Spleen (tissue), 11 donors: ENCODE measurements around the gene GABBR2. TPM values are rescaled to one million over a fixed set of nuclear protein-coding genes. Genes with fewer than 3 reads are reported as not detected.

Experiments
- DNase-seq: peaks from one replicate; pipeline ENCODE4 v3.0.0-alpha.2; 2020
- H3K27ac ChIP-seq, 8 donors: fragments of 200-600 bp; sonication (generic) in 7 of 8; 1 replicate in 4 of 8; 2 replicates in 4 of 8; pipeline versions ENCODE4 v1.5.0 to v1.8.0; 2016 to 2021; ENCODE audit warnings: inconsistent platforms in 4 of 8, mild to moderate bottlenecking in 4 of 8, moderate library complexity in 1 of 8
- H3K27me3 ChIP-seq, 7 donors: fragments of 200-600 bp; sonication (generic) in 6 of 7; replicated peaks in 1 of 7; 1 replicate in 4 of 7; 2 replicates in 3 of 7; pipeline versions ENCODE4 v1.5.0 to v1.8.0; 2016 to 2021; ENCODE audit warnings: inconsistent platforms in 3 of 7, mild to moderate bottlenecking in 1 of 7
- H3K36me3 ChIP-seq, 6 donors: fragments of 200-600 bp; sonication (generic) in 5 of 6; 1 replicate in 4 of 6; 2 replicates in 2 of 6; pipeline versions ENCODE4 v1.5.0 to v1.8.0; 2016 to 2021; ENCODE audit warnings: inconsistent platforms in 2 of 6
- H3K4me1 ChIP-seq, 6 donors: fragments of 200-600 bp; sonication (generic) in 5 of 6; 1 replicate in 3 of 6; 2 replicates in 3 of 6; pipeline versions ENCODE4 v1.5.0 to v1.8.0; 2016 to 2021; ENCODE audit warnings: inconsistent platforms in 3 of 6
- H3K4me3 ChIP-seq, 8 donors: fragments of 200-600 bp; sonication (generic) in 7 of 8; 1 replicate in 4 of 8; 2 replicates in 4 of 8; pipeline versions ENCODE4 v1.5.0 to v1.8.0; 2016 to 2021; ENCODE audit warnings: inconsistent platforms in 4 of 8, mild to moderate bottlenecking in 4 of 8, moderate library complexity in 2 of 8
- H3K9me3 ChIP-seq, 8 donors: fragments of 200-600 bp; sonication (generic) in 7 of 8; 1 replicate in 4 of 8; 2 replicates in 4 of 8; pipeline versions ENCODE4 v1.5.0 to v1.8.0; 2016 to 2021; ENCODE audit warnings: inconsistent platforms in 4 of 8
- POLR2A ChIP-seq, 3 donors: fragments of 450-650 bp; IDR thresholded peaks; one replicate each; pipeline ENCODE4 v1.5.1; 2017; ENCODE audit warnings: antibody characterized with exemption in 3 of 3, mild to moderate bottlenecking in 1 of 3
- POLR2AphosphoS5 ChIP-seq, 3 donors: sonication (generic); formaldehyde crosslinking; IDR thresholded peaks; one replicate each; pipeline ENCODE4 v1.5.1; 2017; ENCODE audit warnings: antibody characterized with exemption in 3 of 3
- WGBS, 5 donors: extraction: QIAGEN DNeasy Blood & Tissue Kit in 3 of 5; methylation state at CpG; one replicate each; pipeline versions ENCODE4 v1.1.5 to v1.1.7; 2013 to 2018; 5-methylcytosine and 5-hydroxymethylcytosine counted together
- intact Hi-C: fragments of 100-400 bp; cut with DNase I; formaldehyde crosslinking; loops from one replicate; pipeline ENCODE4 v1.15.0; 2023; ENCODE audit warnings: low total_unique reads
- polyA plus RNA-seq, 3 donors: library from polyadenylated mRNA; stranded (reverse); fragments of 200-250 nt; gene quantifications; one replicate each; pipeline ENCODE4 v1.2.1, GENCODE V29; 2013
- total RNA-seq, 7 donors: library from RNA; depleted of rRNA in 3 of 7; stranded (reverse); fragments of >200 nt in 3 of 7; fragmentation: NEBNext Ultra II Directional in 4 of 7; extraction: Animal tissue kit (Norgen Biotek cat#: 25700) in 4 of 7; gene quantifications; one replicate each; pipeline versions ENCODE4 v1.1.0 to v1.2.1, GENCODE V29; 2016 to 2021
- TF ChIP-seq, protein P1 (sequence below), 11 experiments: fragments of 200-600 bp in 7 of 11; fragments of 450-650 bp in 4 of 11; sonication (generic) in 4 of 11; IDR thresholded peaks in 8 of 11; conservative IDR thresholded peaks in 3 of 11; 1 replicate in 7 of 11; 2 replicates in 4 of 11; pipeline versions ENCODE4 v1.4.0 to v1.8.0; 2016 to 2021; ENCODE audit warnings: antibody characterized with exemption in 11 of 11, inconsistent platforms in 4 of 11, mild to moderate bottlenecking in 1 of 11
- donor health status: healthy with polysubstance abuse.
- donor health status: DM: no; HTN: no; CAD: no; lungs with moderate emphysema.
- donor health status: DM: no; HTN: no; CAD: no.
- donor health status: Bipolar disorder and iron deficiency.
- donor health status: healthy.
- donor health status: DM: no; HTN: no; CAD: no.
- donor health status: DM: yes; HTN: yes; CAD: no.

Gene GABBR2
- total and polyA plus RNA-seq, 10 donors = 0.03 to 0.32 (median 0.07) TPM; not detected in 7

DNA sequence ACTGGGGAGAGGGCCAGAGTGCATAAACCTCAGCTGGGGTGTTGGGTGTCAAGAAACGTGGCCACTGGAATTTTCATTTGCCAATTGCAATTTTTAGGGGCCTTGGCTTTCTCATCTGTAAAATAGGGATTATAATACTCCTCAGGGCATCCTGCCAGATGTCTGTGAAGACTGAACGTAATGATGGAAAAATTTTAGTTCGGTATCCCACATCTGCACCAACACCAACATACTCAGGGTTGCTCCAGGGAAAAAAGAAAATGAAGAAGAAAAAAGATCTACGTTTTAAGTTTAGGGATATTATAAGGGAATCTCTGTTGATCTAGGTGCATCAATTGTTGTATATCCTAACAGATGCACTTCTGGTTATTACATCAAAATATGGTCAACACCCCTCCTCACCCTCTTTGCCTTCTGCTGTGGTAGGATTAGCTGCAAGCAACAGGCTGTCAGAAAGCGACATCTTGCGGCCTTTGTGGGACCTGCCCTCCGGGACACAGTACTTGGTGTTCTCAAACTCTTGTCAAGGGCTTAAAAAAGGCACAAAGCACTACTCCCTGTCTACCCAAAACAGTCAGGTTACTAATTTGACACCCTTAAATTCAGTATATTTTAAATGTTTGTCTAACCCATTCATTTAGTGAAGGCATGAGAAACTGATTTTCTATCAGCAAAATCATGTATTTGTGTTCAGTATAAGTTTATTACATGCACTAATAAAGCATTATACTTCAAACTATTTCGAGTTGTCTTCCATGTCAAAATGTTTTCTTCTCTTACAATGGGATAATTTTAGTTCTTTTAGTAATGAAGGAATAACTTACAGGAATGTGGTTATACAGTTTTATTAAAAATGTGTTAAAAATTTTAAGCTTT, 445.0 kb downstream of the GABBR2 start:
- TF ChIP-seq, protein P1, sequence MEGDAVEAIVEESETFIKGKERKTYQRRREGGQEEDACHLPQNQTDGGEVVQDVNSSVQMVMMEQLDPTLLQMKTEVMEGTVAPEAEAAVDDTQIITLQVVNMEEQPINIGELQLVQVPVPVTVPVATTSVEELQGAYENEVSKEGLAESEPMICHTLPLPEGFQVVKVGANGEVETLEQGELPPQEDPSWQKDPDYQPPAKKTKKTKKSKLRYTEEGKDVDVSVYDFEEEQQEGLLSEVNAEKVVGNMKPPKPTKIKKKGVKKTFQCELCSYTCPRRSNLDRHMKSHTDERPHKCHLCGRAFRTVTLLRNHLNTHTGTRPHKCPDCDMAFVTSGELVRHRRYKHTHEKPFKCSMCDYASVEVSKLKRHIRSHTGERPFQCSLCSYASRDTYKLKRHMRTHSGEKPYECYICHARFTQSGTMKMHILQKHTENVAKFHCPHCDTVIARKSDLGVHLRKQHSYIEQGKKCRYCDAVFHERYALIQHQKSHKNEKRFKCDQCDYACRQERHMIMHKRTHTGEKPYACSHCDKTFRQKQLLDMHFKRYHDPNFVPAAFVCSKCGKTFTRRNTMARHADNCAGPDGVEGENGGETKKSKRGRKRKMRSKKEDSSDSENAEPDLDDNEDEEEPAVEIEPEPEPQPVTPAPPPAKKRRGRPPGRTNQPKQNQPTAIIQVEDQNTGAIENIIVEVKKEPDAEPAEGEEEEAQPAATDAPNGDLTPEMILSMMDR (IDR thresholded peaks at IDR 0.05 in 8 of 11, conservative IDR thresholded peaks at IDR 0.05 in 3 of 11) = peak; percentile 66 to 94 (median 89)
- no peak for TF ChIP-seq POLR2A (IDR thresholded peaks at IDR 0.05)
- peak in 1 of 3 donors; percentile 42 for TF ChIP-seq POLR2AphosphoS5 (IDR thresholded peaks at IDR 0.05)
- intact Hi-C loops = loop anchor here (5.0 to 10.0 kb wide), 3 partner anchors 191 to 559 kb away; partner anchors contain the start of gene TRMO
- Histone ChIP-seq H3K9me3 (no peaks in the 10 kb centered on the region), H3K4me3 (no peak overlapping the region), H3K36me3 (no peaks in the 10 kb centered on the region), H3K27ac (no peak overlapping the region), H3K27me3 (no peaks in the 10 kb centered on the region), H3K4me1 (no peaks in the 10 kb centered on the region)
- 39 to 46% (median 40%) methylated on average over 8 of the region's 8 CpGs for WGBS, 5 donors
- DNase-seq = peak; percentile 94

DNA sequence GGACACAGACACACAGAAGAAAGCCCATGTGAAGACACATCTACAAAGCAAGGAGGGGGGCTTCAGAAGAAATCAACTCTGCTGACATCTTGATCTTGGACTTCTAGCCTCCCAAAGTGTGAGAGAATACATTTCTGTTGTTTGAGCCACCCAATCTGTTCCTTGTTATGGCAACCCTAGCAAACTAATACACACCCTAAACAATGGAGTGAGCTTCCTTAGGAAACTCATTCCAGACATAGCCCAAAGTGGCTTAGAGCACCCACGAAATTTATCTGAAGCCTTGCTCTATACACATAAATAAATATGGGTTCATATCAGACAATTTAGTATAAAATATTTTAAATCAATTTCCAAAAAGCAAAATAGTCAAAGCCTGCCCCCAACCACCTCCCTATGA, 445.7 kb downstream of the GABBR2 start:
- Histone ChIP-seq H3K27ac (no peak overlapping the region), H3K9me3 (no peaks in the 10 kb centered on the region), H3K36me3 (no peaks in the 10 kb centered on the region), H3K27me3 (no peaks in the 10 kb centered on the region), H3K4me3 (no peak overlapping the region), H3K4me1 (no peaks in the 10 kb centered on the region)
- TF ChIP-seq POLR2A (IDR thresholded peaks at IDR 0.05) (no peak), POLR2AphosphoS5 (IDR thresholded peaks at IDR 0.05) (no peak)
- TF ChIP-seq, protein P1 (IDR thresholded peaks at IDR 0.05 in 8 of 11, conservative IDR thresholded peaks at IDR 0.05 in 3 of 11) = no peak
- 82 to 94% (median 89%) methylated on average over 1 of the region's 1 CpG for WGBS, 5 donors
- DNase-seq = no peak
- intact Hi-C loops = loop anchor here (5.0 to 10.0 kb wide), 3 partner anchors 191 to 558 kb away; partner anchors contain the start of gene TRMO

DNA sequence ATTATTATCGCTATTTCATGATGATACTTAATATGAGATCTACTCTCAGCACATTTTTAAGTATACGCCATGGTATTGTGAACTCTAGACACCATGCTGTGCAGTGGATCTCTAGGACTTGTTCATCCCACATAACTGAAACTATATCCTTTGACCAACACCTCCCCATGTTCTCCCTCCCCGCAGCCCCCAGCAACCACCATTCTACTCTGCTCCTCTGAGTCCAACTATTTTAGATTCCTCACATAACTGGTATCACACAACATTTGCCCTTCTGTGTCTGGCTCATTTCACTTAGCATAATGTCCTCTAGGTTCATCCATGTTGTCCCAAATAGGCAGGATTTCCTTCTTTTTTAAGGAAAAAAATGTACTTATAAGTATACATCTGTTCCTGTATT, 446.7 kb downstream of the GABBR2 start:
- H3K36me3 ChIP-seq = no peaks in the 10 kb centered on the region
- H3K9me3 ChIP-seq = no peaks in the 10 kb centered on the region
- H3K27me3 ChIP-seq = no peaks in the 10 kb centered on the region
- no peak for DNase-seq
- TF ChIP-seq POLR2AphosphoS5 (IDR thresholded peaks at IDR 0.05) (no peak), POLR2A (IDR thresholded peaks at IDR 0.05) (no peak)
- TF ChIP-seq, protein P1 (IDR thresholded peaks at IDR 0.05 in 8 of 11, conservative IDR thresholded peaks at IDR 0.05 in 3 of 11) = no peak
- H3K4me1 ChIP-seq = peaks cover 0 to 8% (median 2%) of the 10 kb centered on the region in 6 donors
- intact Hi-C loops = loop anchor here (5.0 to 10.0 kb wide), 3 partner anchors 190 to 557 kb away; partner anchors contain the start of gene TRMO
- no peak overlapping the region for H3K4me3 ChIP-seq
- H3K27ac ChIP-seq = no peak overlapping the region
- WGBS, 5 donors = 94 to 97% (median 96%) methylated on average over 3 of the region's 3 CpGs

DNA sequence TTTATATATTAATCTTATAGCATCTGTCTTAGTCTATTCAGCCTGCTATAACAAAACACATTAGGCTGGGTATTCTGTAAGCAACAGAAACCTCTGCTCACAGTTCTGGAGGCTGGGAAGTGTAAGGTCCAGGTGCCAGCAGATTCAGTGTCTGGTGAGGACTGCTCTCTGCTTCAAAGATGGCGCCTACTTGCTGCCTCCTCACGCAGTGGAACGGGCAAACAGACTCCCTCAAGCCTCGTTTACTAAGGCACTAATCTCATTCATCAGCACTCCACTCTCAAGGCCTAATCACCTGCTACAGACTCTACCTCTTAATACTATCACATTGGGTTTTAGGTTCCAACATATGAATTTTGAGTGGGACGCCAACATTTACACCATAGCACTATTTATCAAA, 448.1 kb downstream of the GABBR2 start:
- Histone ChIP-seq H3K4me1 (peaks cover 0 to 17% (median 8%) of the 10 kb centered on the region in 6 donors), H3K27me3 (no peaks in the 10 kb centered on the region), H3K27ac (no peak overlapping the region), H3K36me3 (no peaks in the 10 kb centered on the region), H3K4me3 (no peak overlapping the region), H3K9me3 (no peaks in the 10 kb centered on the region)
- intact Hi-C loops = loop anchor here (5.0 to 10.0 kb wide), 3 partner anchors 188 to 556 kb away; partner anchors contain the start of gene TRMO
- WGBS, 5 donors = 81 to 87% (median 86%) methylated on average over 5 of the region's 5 CpGs
- TF ChIP-seq POLR2AphosphoS5 (IDR thresholded peaks at IDR 0.05) (no peak), POLR2A (IDR thresholded peaks at IDR 0.05) (no peak)
- TF ChIP-seq, protein P1 (IDR thresholded peaks at IDR 0.05 in 8 of 11, conservative IDR thresholded peaks at IDR 0.05 in 3 of 11) = no peak
- DNase-seq = no peak
